C4-2B (cell line): ENCODE results near the gene KEAP1.
A peak's percentile ranks its signal among the peaks of the same experiment; 100 is the strongest.
"Not testable (repeated sequence)": the region's sequence is repeated elsewhere in the genome, so short reads cannot be mapped to it uniquely, and the experiment has no call there.

Source experiments
- H3K27ac ChIP-seq: fragments of 450-650 bp; 2 replicates; pipeline ENCODE4 v1.5.1; 2017
- ZFX ChIP-seq: fragments of 450-650 bp; IDR thresholded peaks from 2 replicates; pipeline ENCODE4 v1.6.1; 2017
- TF ChIP-seq, protein P1 (sequence below): fragments of 450-650 bp; conservative IDR thresholded peaks from 2 replicates; pipeline ENCODE4 v1.5.1; 2017; ENCODE audit warnings: mild to moderate bottlenecking

KEAP1 gene

DNA sequence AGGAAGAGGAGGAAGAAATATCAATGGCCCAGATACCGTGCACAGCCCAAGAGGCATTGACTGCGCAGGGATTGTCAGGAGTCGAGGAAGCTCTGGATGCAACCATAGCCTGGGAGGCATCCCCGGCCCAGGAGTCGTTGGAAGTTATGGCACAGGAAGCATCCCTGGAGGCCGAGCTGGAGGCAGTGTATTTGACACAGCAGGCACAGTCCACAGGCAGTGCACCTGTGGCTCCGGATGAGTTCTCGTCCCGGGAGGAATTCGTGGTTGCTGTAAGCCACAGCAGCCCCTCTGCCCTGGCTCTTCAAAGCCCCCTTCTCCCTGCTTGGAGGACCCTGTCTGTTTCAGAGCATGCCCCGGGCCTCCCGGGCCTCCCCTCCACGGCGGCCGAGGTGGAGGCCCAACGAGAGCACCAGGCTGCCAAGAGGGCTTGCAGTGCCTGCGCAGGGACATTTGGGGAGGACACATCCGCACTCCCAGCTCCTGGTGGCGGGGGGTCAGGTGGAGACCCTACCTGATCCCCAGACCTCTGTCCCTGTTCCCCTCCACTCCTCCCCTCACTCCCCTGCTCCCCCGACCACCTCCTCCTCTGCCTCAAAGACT, 36.0 kb downstream of the KEAP1 start:
- no peak overlapping the region for H3K27ac ChIP-seq
- TF ChIP-seq, protein P1, sequence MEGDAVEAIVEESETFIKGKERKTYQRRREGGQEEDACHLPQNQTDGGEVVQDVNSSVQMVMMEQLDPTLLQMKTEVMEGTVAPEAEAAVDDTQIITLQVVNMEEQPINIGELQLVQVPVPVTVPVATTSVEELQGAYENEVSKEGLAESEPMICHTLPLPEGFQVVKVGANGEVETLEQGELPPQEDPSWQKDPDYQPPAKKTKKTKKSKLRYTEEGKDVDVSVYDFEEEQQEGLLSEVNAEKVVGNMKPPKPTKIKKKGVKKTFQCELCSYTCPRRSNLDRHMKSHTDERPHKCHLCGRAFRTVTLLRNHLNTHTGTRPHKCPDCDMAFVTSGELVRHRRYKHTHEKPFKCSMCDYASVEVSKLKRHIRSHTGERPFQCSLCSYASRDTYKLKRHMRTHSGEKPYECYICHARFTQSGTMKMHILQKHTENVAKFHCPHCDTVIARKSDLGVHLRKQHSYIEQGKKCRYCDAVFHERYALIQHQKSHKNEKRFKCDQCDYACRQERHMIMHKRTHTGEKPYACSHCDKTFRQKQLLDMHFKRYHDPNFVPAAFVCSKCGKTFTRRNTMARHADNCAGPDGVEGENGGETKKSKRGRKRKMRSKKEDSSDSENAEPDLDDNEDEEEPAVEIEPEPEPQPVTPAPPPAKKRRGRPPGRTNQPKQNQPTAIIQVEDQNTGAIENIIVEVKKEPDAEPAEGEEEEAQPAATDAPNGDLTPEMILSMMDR, result no peak
- no peak for TF ChIP-seq ZFX

- H3K27ac ChIP-seq, result no peak overlapping the region
- TF ChIP-seq ZFX, result no peak
- TF ChIP-seq, protein P1, result no peak
These were observed 38.7 kb downstream of the KEAP1 start for GRCh38 chr19:10464456-10464855.

DNA sequence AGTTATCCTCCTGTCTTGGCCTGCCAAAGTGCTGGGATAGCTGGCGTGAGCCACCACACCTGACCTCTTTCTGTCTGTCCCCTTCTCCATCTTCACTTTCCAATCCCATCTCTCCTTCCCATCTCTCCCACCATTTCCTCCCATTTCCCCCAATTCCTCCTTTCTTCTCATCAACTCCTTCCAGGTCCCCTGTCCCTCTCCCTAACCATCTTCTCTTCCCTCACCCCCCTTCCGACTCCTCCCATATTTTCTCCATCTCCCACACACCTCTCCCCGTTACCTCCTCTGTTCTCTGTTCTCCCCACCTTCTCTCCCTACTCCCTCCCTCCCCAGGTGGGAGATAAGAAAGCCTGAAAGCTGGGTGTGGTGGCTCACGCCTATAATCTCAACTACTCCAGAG, 40.6 kb downstream of the KEAP1 start:
- TF ChIP-seq, protein P1, result no peak
- TF ChIP-seq ZFX, result no peak
- no peak overlapping the region for H3K27ac ChIP-seq

GRCh38 chr19:10462042-10462441, 41.1 kb downstream of the KEAP1 start:
- H3K27ac ChIP-seq, result peak overlapping the region; percentile 16; the same call in 1 of the 2 replicates

- TF ChIP-seq ZFX, result no peak
- TF ChIP-seq, protein P1, result no peak
- H3K27ac ChIP-seq, result peak overlapping the region; percentile 16; the same call in 1 of the 2 replicates
These were observed 41.9 kb downstream of the KEAP1 start for GRCh38 chr19:10461047-10461949.

GRCh38 chr19:10460714-10461046, 42.5 kb downstream of the KEAP1 start:
- TF ChIP-seq, protein P1, result no peak
- no peak for TF ChIP-seq ZFX
- H3K27ac ChIP-seq, result no peak overlapping the region

- H3K27ac ChIP-seq, result not testable (repeated sequence)
These were observed 44.4 kb downstream of the KEAP1 start for GRCh38 chr19:10458733-10459132.

DNA sequence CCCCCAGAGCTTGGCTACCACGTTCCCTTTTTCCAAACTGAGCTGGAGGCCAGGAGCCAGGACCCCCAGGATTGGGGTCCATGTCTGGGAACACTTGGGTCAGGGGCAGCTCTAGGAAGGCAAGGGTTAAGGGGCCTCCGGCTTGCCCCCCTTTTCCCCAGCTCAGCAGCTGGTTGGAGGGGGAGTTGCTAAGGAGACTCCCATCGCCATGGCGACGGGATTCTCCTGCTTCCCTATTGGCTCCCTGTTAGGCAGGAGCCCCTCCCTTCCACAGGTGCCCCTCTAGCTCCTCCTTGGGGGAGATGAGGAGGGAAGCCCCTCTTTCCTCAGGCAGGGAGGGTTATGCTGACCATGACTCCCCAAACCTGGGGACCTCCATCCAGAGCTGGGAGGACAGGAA, 48.9 kb downstream of the KEAP1 start:
- TF ChIP-seq ZFX, result no peak
- TF ChIP-seq, protein P1, result no peak
- H3K27ac ChIP-seq, result no peak overlapping the region
